Thyroid gland (tissue), 4 donors: ENCODE data around the gene KAT6B.

ENCODE experiments used
- POLR2A ChIP-seq, 2 donors: fragments of 450-650 bp; IDR thresholded peaks; one replicate each; pipeline ENCODE4 v1.6.1; 2017; ENCODE audit warnings: antibody characterized with exemption in 2 of 2, mild to moderate bottlenecking in 2 of 2, moderate library complexity in 1 of 2
- TF ChIP-seq, protein P1 (sequence below), 6 experiments: fragments of 200-600 bp in 3 of 6; fragments of 450-650 bp in 3 of 6; sonication (generic) in 3 of 6; IDR thresholded peaks; one replicate each; pipeline ENCODE4 v1.5.1; 2016 to 2019; ENCODE audit warnings: antibody characterized with exemption in 6 of 6, mild to moderate bottlenecking in 2 of 6, inconsistent platforms in 1 of 6, moderate library complexity in 1 of 6

DNA sequence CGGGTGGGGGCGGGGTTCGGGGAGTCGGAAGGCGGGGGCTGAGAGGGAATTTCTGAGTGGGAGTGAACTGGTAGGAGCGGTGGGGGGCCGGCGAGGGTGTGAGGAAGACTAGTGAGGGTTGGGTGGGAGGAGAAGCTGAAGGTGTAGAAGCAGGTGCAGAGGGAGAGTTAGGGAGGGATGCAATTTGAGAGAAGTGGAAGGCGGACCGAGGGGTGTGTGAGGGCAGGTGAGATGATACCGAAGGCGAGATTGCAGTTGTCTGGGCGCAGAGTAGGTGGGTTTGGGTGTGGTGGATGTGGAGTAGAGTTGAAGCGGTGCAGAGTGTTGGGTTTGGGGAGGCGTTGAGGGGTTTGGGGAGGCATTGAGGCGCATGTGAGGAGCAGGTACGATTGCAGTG lies 643 bp downstream of the KAT6B start:
- TF ChIP-seq, protein P1, sequence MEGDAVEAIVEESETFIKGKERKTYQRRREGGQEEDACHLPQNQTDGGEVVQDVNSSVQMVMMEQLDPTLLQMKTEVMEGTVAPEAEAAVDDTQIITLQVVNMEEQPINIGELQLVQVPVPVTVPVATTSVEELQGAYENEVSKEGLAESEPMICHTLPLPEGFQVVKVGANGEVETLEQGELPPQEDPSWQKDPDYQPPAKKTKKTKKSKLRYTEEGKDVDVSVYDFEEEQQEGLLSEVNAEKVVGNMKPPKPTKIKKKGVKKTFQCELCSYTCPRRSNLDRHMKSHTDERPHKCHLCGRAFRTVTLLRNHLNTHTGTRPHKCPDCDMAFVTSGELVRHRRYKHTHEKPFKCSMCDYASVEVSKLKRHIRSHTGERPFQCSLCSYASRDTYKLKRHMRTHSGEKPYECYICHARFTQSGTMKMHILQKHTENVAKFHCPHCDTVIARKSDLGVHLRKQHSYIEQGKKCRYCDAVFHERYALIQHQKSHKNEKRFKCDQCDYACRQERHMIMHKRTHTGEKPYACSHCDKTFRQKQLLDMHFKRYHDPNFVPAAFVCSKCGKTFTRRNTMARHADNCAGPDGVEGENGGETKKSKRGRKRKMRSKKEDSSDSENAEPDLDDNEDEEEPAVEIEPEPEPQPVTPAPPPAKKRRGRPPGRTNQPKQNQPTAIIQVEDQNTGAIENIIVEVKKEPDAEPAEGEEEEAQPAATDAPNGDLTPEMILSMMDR (IDR thresholded peaks at IDR 0.05) = no peak
- no peak for TF ChIP-seq POLR2A (IDR thresholded peaks at IDR 0.05)
